K562 (cell line): ENCODE measurements around the gene ST7. TPM values are rescaled to one million over a fixed set of nuclear protein-coding genes. Genes with fewer than 3 reads are reported as not detected.

Source experiments
- BMI1 ChIP-seq: fragments of 150-350 bp; IDR thresholded peaks from 2 replicates; pipeline ENCODE4 v1.6.1; 2014; ENCODE audit warnings: low read length
- CGGBP1 ChIP-seq: fragments of 250-450 bp; sonication (Bioruptor Pico); IDR thresholded peaks from 2 replicates; pipeline ENCODE4 v1.9.0; 2021; ENCODE audit warnings: mild to moderate bottlenecking
- CREB1 ChIP-seq, 2 experiments: sonication (generic) in 1 of 2; formaldehyde crosslinking in 1 of 2; IDR thresholded peaks; 2 replicates each; pipeline versions ENCODE4 v1.6.1 to v1.8.0; 2012 to 2022; ENCODE audit warnings: inconsistent platforms in 1 of 2, mild to moderate bottlenecking in 1 of 2, missing genetic modification reagents in 1 of 2, moderate library complexity in 1 of 2
- FOS ChIP-seq: IDR thresholded peaks from 3 replicates; pipeline ENCODE4 v1.6.1; 2011; ENCODE audit not compliant: insufficient read length; ENCODE audit errors: extremely low read depth
- HOXB6 ChIP-seq: fragments of 250-450 bp; sonication (Bioruptor Pico); IDR thresholded peaks from 2 replicates; pipeline ENCODE4 v1.5.1; 2022; ENCODE audit warnings: mild to moderate bottlenecking, borderline replicate concordance
- MBD2 ChIP-seq: sonication (generic); IDR thresholded peaks from 2 replicates; pipeline ENCODE4 v1.6.1; 2016; ENCODE audit warnings: low read depth, borderline replicate concordance
- NFE2 ChIP-seq: IDR thresholded peaks from 2 replicates; pipeline ENCODE4 v1.6.1; 2014; ENCODE audit warnings: antibody characterized with exemption, low read depth
- NR0B1 ChIP-seq: fragments of 450-650 bp; IDR thresholded peaks from one replicate; pipeline ENCODE4 v1.6.1; 2018; ENCODE audit warnings: mild to moderate bottlenecking, moderate library complexity; ENCODE audit not compliant: partially characterized antibody
- PATZ1 ChIP-seq: fragments of 250-450 bp; sonication (Bioruptor Pico); IDR thresholded peaks from 2 replicates; pipeline ENCODE4 v1.5.0; 2020; ENCODE audit warnings: mild to moderate bottlenecking, borderline replicate concordance
- PBX2 ChIP-seq, 2 experiments: IDR thresholded peaks in 1 of 2; conservative IDR thresholded peaks in 1 of 2; 2 replicates each; pipeline ENCODE4 v1.6.1; 2016; ENCODE audit warnings: low read depth in 2 of 2, mild to moderate bottlenecking in 1 of 2, missing compliant biosample characterization in 1 of 2, missing genetic modification characterization in 1 of 2, moderate library complexity in 1 of 2
- RB1 ChIP-seq: fragments of 450-650 bp; IDR thresholded peaks from 2 replicates; pipeline ENCODE4 v1.6.1; 2017; ENCODE audit warnings: low read depth, mild to moderate bottlenecking
- TEAD4 ChIP-seq, 2 experiments: sonication (generic) in 1 of 2; formaldehyde crosslinking in 1 of 2; IDR thresholded peaks; 2 replicates each; pipeline versions ENCODE4 v1.6.1 to v1.8.0; 2012 to 2022; ENCODE audit warnings: borderline replicate concordance in 1 of 2, inconsistent platforms in 1 of 2, low read length in 1 of 2, mild to moderate bottlenecking in 1 of 2, missing genetic modification reagents in 1 of 2
- THRA ChIP-seq: fragments of 450-650 bp; IDR thresholded peaks from 2 replicates; pipeline ENCODE4 v1.6.1; 2017; ENCODE audit warnings: mild to moderate bottlenecking, moderate library complexity
- ZNF274 ChIP-seq: IDR thresholded peaks from 2 replicates; pipeline ENCODE4 v1.6.1; 2011; ENCODE audit warnings: low read depth, mild to moderate bottlenecking, low read length, moderate library complexity, borderline replicate concordance
- ZNF561 ChIP-seq: fragments of 450-650 bp; formaldehyde crosslinking; conservative IDR thresholded peaks from 2 replicates; pipeline ENCODE4 v1.4.0; 2020; ENCODE audit warnings: mild to moderate bottlenecking, moderate library complexity
- ZNF644 ChIP-seq: fragments of 200-800 bp; sonication (Bioruptor generic); IDR thresholded peaks from 2 replicates; pipeline ENCODE4 v1.6.1; 2016; ENCODE audit warnings: low read depth, missing genetic modification characterization, missing compliant biosample characterization
- polyA plus RNA-seq, 8 experiments: library from polyadenylated mRNA; depleted of rRNA in 4 of 8; stranded (reverse) in 5 of 8; unstranded in 3 of 8; fragments of >200 nt; fragmentation: Nextera tagmentation in 2 of 8; fragmentation: Illumina TruSeq in 1 of 8; extraction: Ambion mirVana in 2 of 8; extraction: Trizol in 1 of 8; gene quantifications; 2 replicates each; pipeline versions ENCODE4 v1.2.1 to v1.2.3, GENCODE V29; 2011 to 2014; ENCODE audit warnings: inconsistent platforms in 1 of 8, missing spikeins in 1 of 8
- total RNA-seq, 7 experiments: library from RNA; depleted of rRNA in 6 of 7; stranded (reverse); fragments of >200 nt in 6 of 7; fragmentation: Illumina TruSeq in 2 of 7; extraction: Trizol in 2 of 7; gene quantifications; 2 replicates each; pipeline versions ENCODE4 v1.2.1 to v1.2.3, GENCODE V29; 2011 to 2021; ENCODE audit warnings: low replicate concordance in 1 of 7

Gene ST7
- total and polyA plus RNA-seq, 9 of the 15 experiments (the other 6 are each of a cell fraction or from before 2014, with no cell fraction given): 23.9 to 56.3 (median 36.9) TPM

GRCh38 chr7:117124591-117125220, 171.4 kb downstream of the ST7 start (continued):
- no peak for TF ChIP-seq ZNF644 (tag)
- no peak for TF ChIP-seq MBD2
- no peak for TF ChIP-seq ZNF274
- no peak for TF ChIP-seq CGGBP1
- TF ChIP-seq PBX2 (CRISPR knock-in tag; IDR thresholded peaks at IDR 0.05; ENCODE audit: low read depth): no peak
- TF ChIP-seq PBX2 (tag; conservative IDR thresholded peaks at IDR 0.05; ENCODE audit: low read depth): peak; percentile 78; the same call in 1 of the 2 replicates
- no peak for TF ChIP-seq HOXB6 (CRISPR knock-in tag)
- peak; percentile 46; the same call in 1 of the 2 replicates for TF ChIP-seq NFE2
- TF ChIP-seq CREB1 (IDR thresholded peaks at IDR 0.05): 0 out of 2 replicates have a peak, but pooled peaks have one; percentile 50
- peak; percentile 61; the same call in 1 of the 2 replicates for TF ChIP-seq CREB1 (CRISPR knock-in tag; IDR thresholded peaks at IDR 0.05)
- no peak for TF ChIP-seq THRA
- TF ChIP-seq FOS: peak; percentile 52
- no peak for TF ChIP-seq PATZ1
- TF ChIP-seq NR0B1: no peak
- no peak for TF ChIP-seq ZNF561 (CRISPR knock-in tag)
- no peak for TF ChIP-seq RB1
- TF ChIP-seq TEAD4 (IDR thresholded peaks at IDR 0.05; ENCODE audit: low read length): peak; percentile 85
- TF ChIP-seq TEAD4 (CRISPR knock-in tag; IDR thresholded peaks at IDR 0.05; ENCODE audit: borderline replicate concordance): no peak
- TF ChIP-seq BMI1: no peak
